Cardiac fibroblast (primary cell): ENCODE results near the gene HEPACAM.

Experiments
- DNase-seq, 2 donors: peaks; one replicate each; pipeline versions ENCODE4 v3.0.0 to v3.0.0-alpha.2; 2010; ENCODE audit warnings: low read depth in 2 of 2
- H3K4me3 ChIP-seq, 2 donors: replicated peaks in 1 of 2; 1 replicate in 1 of 2; 2 replicates in 1 of 2; pipeline ENCODE4 v1.5.1; 2011; ENCODE audit warnings: low read depth in 2 of 2, low read length in 2 of 2, mild to moderate bottlenecking in 2 of 2, moderate library complexity in 1 of 2
- CTCF ChIP-seq: IDR thresholded peaks from one replicate; pipeline ENCODE4 v1.5.1; 2011; ENCODE audit warnings: low read depth, mild to moderate bottlenecking, low read length, inconsistent platforms

Gene HEPACAM

GRCh38 chr11:124935548-124936514, at the start of gene HEPACAM:
TSS of gene HEPACAM (minus strand) at chr11:124936047. CDS start at chr11:124936006, 41 bp downstream.
- no peak for TF ChIP-seq CTCF
- no peak for DNase-seq
- H3K4me3 ChIP-seq: no peak within 1 kb of the TSS

- no peak overlapping the region for H3K4me3 ChIP-seq
- DNase-seq: no peak
- no peak for TF ChIP-seq CTCF
Measured at GRCh38 chr11:124984512-124984854, 48.6 kb upstream of the HEPACAM start.

- no peak for TF ChIP-seq CTCF
- DNase-seq: no peak
- no peak overlapping the region for H3K4me3 ChIP-seq
Measured at GRCh38 chr11:124983674-124984511, 48.0 kb upstream of the HEPACAM start.

- DNase-seq: no peak
- no peak for TF ChIP-seq CTCF
- no peak overlapping the region for H3K4me3 ChIP-seq
Measured at GRCh38 chr11:124982043-124982442, 46.2 kb upstream of the HEPACAM start.

- H3K4me3 ChIP-seq: no peak overlapping the region
- no peak for DNase-seq
- no peak for TF ChIP-seq CTCF
Measured at GRCh38 chr11:124978316-124978715, 42.5 kb upstream of the HEPACAM start.

GRCh38 chr11:124977006-124977405, 41.2 kb upstream of the HEPACAM start:
- H3K4me3 ChIP-seq: no peak overlapping the region
- peak; percentile 1 to 12 for DNase-seq
- TF ChIP-seq CTCF: no peak
